Measurements from ENCODE around the gene FIGNL2.

- no peak for TF ChIP-seq CTCF (optimal IDR thresholded peaks at IDR 0.05 in 1 of 3, IDR thresholded peaks at IDR 0.05 in 1 of 3, conservative IDR thresholded peaks at IDR 0.05 in 1 of 3; ENCODE audit: extremely low read depth in 1 of 3, insufficient read depth in 2 of 3, low read length in 3 of 3)
- TF ChIP-seq EZH2 (IDR thresholded peaks at IDR 0.05; ENCODE audit: low read length), result no peak
Measured at GRCh38 chr12:51848841-51849735, 570 bp upstream of the FIGNL2 start.
